B cell (primary cell): ENCODE measurements around the gene MCEE. TPM values are rescaled to one million over a fixed set of nuclear protein-coding genes. Genes with fewer than 3 reads are reported as not detected.
"Not testable (repeated sequence)": the region's sequence is repeated elsewhere in the genome, so short reads cannot be mapped to it uniquely, and the experiment has no call there.

Experiments
- ATAC-seq: fragments of 200-7000 bp; cut with Tn5 transposase; one replicate; pipeline ENCODE4 v1.10.0; 2021; ENCODE audit warnings: low read depth, mild to moderate bottlenecking, moderate number of reproducible peaks, moderate library complexity
- CTCF ChIA-PET: fragments of 350-600 bp; sonication (Branson Sonifier 250); formaldehyde crosslinking; loops from one replicate; lab custom pipeline; 2021; ENCODE audit warnings: antibody characterized with exemption, inconsistent platforms; lab: Charles Lee
- POLR2A ChIA-PET: fragments of 350-600 bp; sonication (Branson Sonifier 250); formaldehyde crosslinking; loops from one replicate; lab custom pipeline; 2021; ENCODE audit warnings: antibody characterized with exemption; lab: Charles Lee
- DNase-seq: peaks from one replicate; pipeline ENCODE4 v3.0.0; 2013
- H2AFZ ChIP-seq: 2 replicates; pipeline ENCODE4 v1.6.1; 2012; ENCODE audit warnings: mild to moderate bottlenecking, low read depth, low read length; ENCODE audit not compliant: insufficient read depth, poor library complexity, severe bottlenecking
- H3K27ac ChIP-seq, 2 donors: 1 replicate in 1 of 2; 2 replicates in 1 of 2; pipeline ENCODE4 v1.5.1; 2012 to 2013; ENCODE audit warnings: low read length in 2 of 2, mild to moderate bottlenecking in 2 of 2, moderate library complexity in 1 of 2
- H3K27me3 ChIP-seq, 4 experiments: fragments of 200-600 bp in 1 of 4; sonication (generic) in 1 of 4; replicated peaks in 1 of 4; 1 replicate in 2 of 4; 2 replicates in 2 of 4; pipeline versions ENCODE4 v1.6.1 to v1.7.0; 2013 to 2016; ENCODE audit warnings: low read length in 3 of 4, mild to moderate bottlenecking in 2 of 4, mixed read lengths in 1 of 4, moderate library complexity in 1 of 4; ENCODE audit not compliant: insufficient read depth in 4 of 4, control insufficient read depth in 3 of 4; ENCODE audit errors: control extremely low read depth in 1 of 4
- H3K36me3 ChIP-seq, 2 experiments: replicated peaks in 1 of 2; 1 replicate in 1 of 2; 2 replicates in 1 of 2; pipeline versions ENCODE4 v1.6.1 to v1.7.1; 2013; ENCODE audit warnings: low read length in 1 of 2; ENCODE audit not compliant: insufficient read depth in 2 of 2, control insufficient read depth in 1 of 2; ENCODE audit errors: control extremely low read depth in 1 of 2, extremely low read depth in 1 of 2
- H3K4me1 ChIP-seq, 2 donors: fragments of 200-600 bp in 1 of 2; sonication (generic) in 1 of 2; 1 replicate in 1 of 2; 2 replicates in 1 of 2; pipeline versions ENCODE4 v1.5.1 to v1.6.1; 2013 to 2017; ENCODE audit warnings: low read length in 2 of 2; ENCODE audit not compliant: control insufficient read depth in 2 of 2, insufficient read depth in 2 of 2
- H3K4me2 ChIP-seq: replicated peaks from 2 replicates; pipeline ENCODE3; 2012; ENCODE audit warnings: mild to moderate bottlenecking, low read depth, low read length; ENCODE audit not compliant: poor library complexity, severe bottlenecking
- H3K4me3 ChIP-seq, 5 experiments: fragments of 200-600 bp in 1 of 5; sonication (generic) in 1 of 5; 1 replicate in 3 of 5; 2 replicates in 2 of 5; pipeline versions ENCODE4 v1.5.1 to v1.7.0; 2011 to 2016; ENCODE audit warnings: low read length in 4 of 5, mild to moderate bottlenecking in 4 of 5, low read depth in 2 of 5, control low read depth in 1 of 5, moderate library complexity in 1 of 5; ENCODE audit not compliant: insufficient read depth in 1 of 5; ENCODE audit errors: control extremely low read depth in 1 of 5, extremely low read depth in 1 of 5
- H3K79me2 ChIP-seq: fragments of 200-600 bp; sonication (generic); one replicate; pipeline ENCODE4 v1.6.0; 2016; ENCODE audit warnings: low read length; ENCODE audit not compliant: control insufficient read depth, insufficient read depth
- H3K9ac ChIP-seq: fragments of 200-600 bp; sonication (generic); 2 replicates; pipeline ENCODE4 v1.6.1; 2017; ENCODE audit warnings: mild to moderate bottlenecking, low read length, moderate library complexity
- H3K9me3 ChIP-seq, 3 donors: one replicate each; pipeline versions ENCODE4 v1.6.1 to v1.7.1; 2013; ENCODE audit warnings: low read length in 2 of 3; ENCODE audit not compliant: control insufficient read depth in 2 of 3, insufficient read depth in 1 of 3; ENCODE audit errors: control extremely low read depth in 1 of 3
- H4K20me1 ChIP-seq: 2 replicates; pipeline ENCODE4 v1.6.0; 2012; ENCODE audit warnings: mild to moderate bottlenecking, low read length; ENCODE audit not compliant: insufficient read depth, control insufficient read depth, poor library complexity, severe bottlenecking
- H3K27ac Mint-ChIP-seq: one replicate; pipeline ENCODE4 v1.8.0; 2021; ENCODE audit warnings: mixed read lengths
- H3K27me3 Mint-ChIP-seq: one replicate; pipeline ENCODE4 v1.8.0; 2021; ENCODE audit warnings: mixed read lengths
- H3K4me1 Mint-ChIP-seq: one replicate; pipeline ENCODE4 v1.8.0; 2021; ENCODE audit warnings: mixed read lengths
- H3K4me3 Mint-ChIP-seq: one replicate; pipeline ENCODE4 v1.8.0; 2021; ENCODE audit warnings: mixed read lengths
- H3K9me3 Mint-ChIP-seq: one replicate; pipeline ENCODE4 v1.8.0; 2022; ENCODE audit warnings: mixed read lengths; ENCODE audit not compliant: insufficient read depth
- CTCF ChIP-seq: fragments of 200-600 bp; IDR thresholded peaks from one replicate; pipeline ENCODE4 v1.8.0; 2022; ENCODE audit warnings: antibody characterized with exemption, mild to moderate bottlenecking
- EZH2 ChIP-seq: IDR thresholded peaks from 2 replicates; pipeline ENCODE4 v1.6.1; 2012; ENCODE audit warnings: borderline replicate concordance, low read depth, mild to moderate bottlenecking, moderate library complexity, low read length; ENCODE audit not compliant: insufficient read depth, poor library complexity, severe bottlenecking
- WGBS: methylation state at CpG from one replicate; pipeline ENCODE4 v1.1.5; 2013; ENCODE audit warnings: missing lambda C conversion rate; ENCODE audit not compliant: insufficient coverage; 5-methylcytosine and 5-hydroxymethylcytosine counted together
- intact Hi-C: fragments of 100-400 bp; cut with micrococcal nuclease; formaldehyde crosslinking; loops from one replicate; pipeline ENCODE4 v1.10.0; 2022
- polyA plus RNA-seq: library from polyadenylated mRNA; depleted of rRNA; stranded (reverse); fragments of >200 nt; gene quantifications from 2 replicates; pipeline ENCODE4 v1.2.3, GENCODE V29; 2012
- total RNA-seq, 2 donors: library from RNA; stranded (reverse); fragments of 120-200 nt in 1 of 2; gene quantifications; 1 replicate in 1 of 2; 2 replicates in 1 of 2; pipeline versions ENCODE4 v1.2.3 to v1.2.4, GENCODE V29; 2013 to 2022

The MCEE gene
- total and polyA plus RNA-seq, 2 donors (not counting 1 experiment from before 2014, with no cell fraction given), result 13.1 to 17.6 TPM

GRCh38 chr2:71113843-71114242, 16.2 kb downstream of the MCEE start:
- intact Hi-C loops, result no loop called here
- Mint-ChIP-seq H3K4me3 (no peak overlapping the region), H3K4me1 (no peaks in the 10 kb centered on the region), H3K27me3 (no peaks in the 10 kb centered on the region), H3K27ac (no peak overlapping the region), H3K9me3 (no peaks in the 10 kb centered on the region)
- no peaks in the 10 kb centered on the region for H3K9me3 ChIP-seq
- H3K9ac ChIP-seq, result no peak overlapping the region
- ATAC-seq, result no peak
- no peaks in the 10 kb centered on the region for H3K79me2 ChIP-seq
- no peaks in the 10 kb centered on the region for H3K27me3 ChIP-seq
- no peak for TF ChIP-seq CTCF
- no peaks in the 10 kb centered on the region for H4K20me1 ChIP-seq
- ChIA-PET POLR2A (no interaction called here), CTCF (interaction anchor here (1.1 kb wide), 1 partner anchor 113 kb away, joined by 3 read pairs; no protein-coding TSS in a partner anchor)
- no peak overlapping the region for H3K4me3 ChIP-seq
- peaks cover 11 to 17% of the 10 kb centered on the region in 2 experiments for H3K36me3 ChIP-seq
- 80% methylated on average over 1 of the region's 1 CpG for WGBS
- H3K4me2 ChIP-seq, result no peak overlapping the region
- no peak overlapping the region for H2AFZ ChIP-seq
- DNase-seq, result no peak
- H3K4me1 ChIP-seq, result no peaks in the 10 kb centered on the region
- H3K27ac ChIP-seq, result no peak overlapping the region

GRCh38 chr2:71108091-71108490, 21.9 kb downstream of the MCEE start:
- no peak for TF ChIP-seq EZH2
- no peak for TF ChIP-seq CTCF
- Mint-ChIP-seq H3K27ac (no peak overlapping the region), H3K27me3 (no peaks in the 10 kb centered on the region), H3K4me1 (no peaks in the 10 kb centered on the region), H3K4me3 (no peak overlapping the region), H3K9me3 (no peaks in the 10 kb centered on the region)
- no peak overlapping the region for H3K4me2 ChIP-seq
- ChIA-PET CTCF (no interaction called here), POLR2A (no interaction called here)
- H3K9me3 ChIP-seq, result peaks cover 0 to 1% (median 0%) of the 10 kb centered on the region in 3 donors
- H3K4me1 ChIP-seq, result no peaks in the 10 kb centered on the region
- H3K36me3 ChIP-seq, result peaks cover 6 to 10% of the 10 kb centered on the region in 2 experiments
- H4K20me1 ChIP-seq, result no peaks in the 10 kb centered on the region
- no peak for DNase-seq
- ATAC-seq, result no peak
- H3K27me3 ChIP-seq, result no peaks in the 10 kb centered on the region
- H3K79me2 ChIP-seq, result no peaks in the 10 kb centered on the region
- H3K27ac ChIP-seq, result no peak overlapping the region
- H3K4me3 ChIP-seq, result no peak overlapping the region
- no peak overlapping the region for H2AFZ ChIP-seq
- H3K9ac ChIP-seq, result no peak overlapping the region
- intact Hi-C loops, result no loop called here
- no CpG with 5 or more reads among the region's 2 CpGs for WGBS

- H3K79me2 ChIP-seq, POLR2A ChIA-PET, H3K27ac Mint-ChIP-seq, H3K4me1 Mint-ChIP-seq, H3K27me3 ChIP-seq, H3K4me3 Mint-ChIP-seq, H3K4me2 ChIP-seq, DNase-seq, H2AFZ ChIP-seq, H3K9me3 Mint-ChIP-seq, H4K20me1 ChIP-seq, ATAC-seq, intact Hi-C loops, H3K4me3 ChIP-seq, H3K9ac ChIP-seq, H3K4me1 ChIP-seq, H3K27me3 Mint-ChIP-seq, H3K9me3 ChIP-seq, H3K27ac ChIP-seq, CTCF ChIA-PET: not testable (repeated sequence)
- 100% methylated on average over 2 of the region's 6 CpGs for WGBS
- H3K36me3 ChIP-seq, result peaks cover 3 to 10% of the 10 kb centered on the region in 2 experiments
These were observed 23.6 kb downstream of the MCEE start for GRCh38 chr2:71106463-71106862.
